ENCODE results near the gene MPHOSPH9.
"Not testable (repeated sequence)": the region's sequence is repeated elsewhere in the genome, so short reads cannot be mapped to it uniquely, and the experiment has no call there.

MPHOSPH9 gene

GRCh38 chr12:123260081-123260480, 27.1 kb upstream of the MPHOSPH9 start:
- H3K27ac ChIP-seq (ENCODE audit: low read depth, low read length), result no peak overlapping the region
- H3K4me3 ChIP-seq (ENCODE audit: low read depth in 1 of 5, low read length in 5 of 5), result no peak overlapping the region
- H3K4me1 ChIP-seq (ENCODE audit: control insufficient read depth in 5 of 5, insufficient read depth in 5 of 5, low read length in 5 of 5), result peaks cover 0 to 5% (median 0%) of the 10 kb centered on the region in 5 donors
- H3K9me3 ChIP-seq (ENCODE audit: control insufficient read depth in 5 of 5, low read length in 5 of 5), result no peaks in the 10 kb centered on the region
- H3K36me3 ChIP-seq (ENCODE audit: control insufficient read depth in 5 of 5, insufficient read depth in 5 of 5, low read length in 5 of 5), result peaks cover 9 to 86% (median 63%) of the 10 kb centered on the region in 5 donors
- H3K9ac ChIP-seq (ENCODE audit: low read length in 5 of 5), result no peak overlapping the region
- no peaks in the 10 kb centered on the region for H3K27me3 ChIP-seq (ENCODE audit: control insufficient read depth in 5 of 5, insufficient read depth in 4 of 5, low read length in 5 of 5)

DNA sequence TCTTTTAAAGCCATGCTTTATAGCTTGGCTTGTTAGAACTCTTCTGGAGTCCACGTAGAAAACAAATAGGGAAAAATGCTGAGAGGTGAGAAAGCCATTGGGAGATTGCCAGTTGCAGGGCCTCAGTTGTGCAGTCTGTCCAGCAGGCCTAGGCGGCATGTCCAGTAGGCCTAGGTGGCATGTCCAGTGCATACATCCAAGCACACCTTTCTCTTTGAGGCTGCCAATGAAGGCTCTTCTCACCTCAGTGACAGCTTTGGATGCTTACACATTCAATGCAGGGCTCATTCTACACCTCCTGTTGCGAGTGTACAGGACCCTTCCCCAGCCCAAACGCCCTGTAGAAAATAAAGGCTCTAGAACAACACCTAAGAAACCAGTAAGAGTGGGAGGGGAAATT, 25.7 kb upstream of the MPHOSPH9 start:
- H3K9me3 ChIP-seq (ENCODE audit: control insufficient read depth in 5 of 5, low read length in 5 of 5), result no peaks in the 10 kb centered on the region
- H3K9ac ChIP-seq (ENCODE audit: low read length in 5 of 5), result no peak overlapping the region
- H3K4me3 ChIP-seq (ENCODE audit: low read depth in 1 of 5, low read length in 5 of 5), result no peak overlapping the region
- peaks cover 9 to 89% (median 67%) of the 10 kb centered on the region in 5 donors for H3K36me3 ChIP-seq (ENCODE audit: control insufficient read depth in 5 of 5, insufficient read depth in 5 of 5, low read length in 5 of 5)
- no peaks in the 10 kb centered on the region for H3K27me3 ChIP-seq (ENCODE audit: control insufficient read depth in 5 of 5, insufficient read depth in 4 of 5, low read length in 5 of 5)
- H3K4me1 ChIP-seq (ENCODE audit: control insufficient read depth in 5 of 5, insufficient read depth in 5 of 5, low read length in 5 of 5), result peaks cover 0 to 13% (median 4%) of the 10 kb centered on the region in 5 donors
- H3K27ac ChIP-seq (ENCODE audit: low read depth, low read length), result no peak overlapping the region

GRCh38 chr12:123254853-123255446, 22.0 kb upstream of the MPHOSPH9 start:
- Histone ChIP-seq H3K9me3 (ENCODE audit: control insufficient read depth in 5 of 5, low read length in 5 of 5) (no peaks in the 10 kb centered on the region), H3K4me3 (ENCODE audit: low read depth in 1 of 5, low read length in 5 of 5) (no peak overlapping the region), H3K9ac (ENCODE audit: low read length in 5 of 5) (no peak overlapping the region), H3K36me3 (ENCODE audit: control insufficient read depth in 5 of 5, insufficient read depth in 5 of 5, low read length in 5 of 5) (peaks cover 8 to 57% (median 40%) of the 10 kb centered on the region in 5 donors), H3K27ac (ENCODE audit: low read depth, low read length) (no peak overlapping the region), H3K27me3 (ENCODE audit: control insufficient read depth in 5 of 5, insufficient read depth in 4 of 5, low read length in 5 of 5) (no peaks in the 10 kb centered on the region), H3K4me1 (ENCODE audit: control insufficient read depth in 5 of 5, insufficient read depth in 5 of 5, low read length in 5 of 5) (peaks cover 0 to 35% (median 14%) of the 10 kb centered on the region in 5 donors)

GRCh38 chr12:123253641-123254459, 20.9 kb upstream of the MPHOSPH9 start:
- Histone ChIP-seq H3K27ac (ENCODE audit: low read depth, low read length) (no peak overlapping the region), H3K4me3 (ENCODE audit: low read depth in 1 of 5, low read length in 5 of 5) (no peak overlapping the region)

GRCh38 chr12:123252365-123252764, 19.4 kb upstream of the MPHOSPH9 start:
- not testable (repeated sequence) for H3K9ac ChIP-seq (ENCODE audit: low read length in 5 of 5); H3K27me3 ChIP-seq (ENCODE audit: control insufficient read depth in 5 of 5, insufficient read depth in 4 of 5, low read length in 5 of 5); H3K4me3 ChIP-seq (ENCODE audit: low read depth in 1 of 5, low read length in 5 of 5); H3K27ac ChIP-seq (ENCODE audit: low read depth, low read length); H3K9me3 ChIP-seq (ENCODE audit: control insufficient read depth in 5 of 5, low read length in 5 of 5)
- peaks cover 0 to 30% (median 14%) of the 10 kb centered on the region in 5 donors for H3K4me1 ChIP-seq (ENCODE audit: control insufficient read depth in 5 of 5, insufficient read depth in 5 of 5, low read length in 5 of 5)
- peaks cover 2 to 34% (median 25%) of the 10 kb centered on the region in 5 donors for H3K36me3 ChIP-seq (ENCODE audit: control insufficient read depth in 5 of 5, insufficient read depth in 5 of 5, low read length in 5 of 5)

More at GRCh38 chr12:123253641-123254459, 20.9 kb upstream of the MPHOSPH9 start:
- Histone ChIP-seq H3K27me3 (ENCODE audit: control insufficient read depth in 5 of 5, insufficient read depth in 4 of 5, low read length in 5 of 5) (no peaks in the 10 kb centered on the region), H3K4me1 (ENCODE audit: control insufficient read depth in 5 of 5, insufficient read depth in 5 of 5, low read length in 5 of 5) (peaks cover 0 to 35% (median 14%) of the 10 kb centered on the region in 5 donors), H3K36me3 (ENCODE audit: control insufficient read depth in 5 of 5, insufficient read depth in 5 of 5, low read length in 5 of 5) (peaks cover 5 to 47% (median 33%) of the 10 kb centered on the region in 5 donors), H3K9ac (ENCODE audit: low read length in 5 of 5) (no peak overlapping the region), H3K9me3 (ENCODE audit: control insufficient read depth in 5 of 5, low read length in 5 of 5) (no peaks in the 10 kb centered on the region)

DNA sequence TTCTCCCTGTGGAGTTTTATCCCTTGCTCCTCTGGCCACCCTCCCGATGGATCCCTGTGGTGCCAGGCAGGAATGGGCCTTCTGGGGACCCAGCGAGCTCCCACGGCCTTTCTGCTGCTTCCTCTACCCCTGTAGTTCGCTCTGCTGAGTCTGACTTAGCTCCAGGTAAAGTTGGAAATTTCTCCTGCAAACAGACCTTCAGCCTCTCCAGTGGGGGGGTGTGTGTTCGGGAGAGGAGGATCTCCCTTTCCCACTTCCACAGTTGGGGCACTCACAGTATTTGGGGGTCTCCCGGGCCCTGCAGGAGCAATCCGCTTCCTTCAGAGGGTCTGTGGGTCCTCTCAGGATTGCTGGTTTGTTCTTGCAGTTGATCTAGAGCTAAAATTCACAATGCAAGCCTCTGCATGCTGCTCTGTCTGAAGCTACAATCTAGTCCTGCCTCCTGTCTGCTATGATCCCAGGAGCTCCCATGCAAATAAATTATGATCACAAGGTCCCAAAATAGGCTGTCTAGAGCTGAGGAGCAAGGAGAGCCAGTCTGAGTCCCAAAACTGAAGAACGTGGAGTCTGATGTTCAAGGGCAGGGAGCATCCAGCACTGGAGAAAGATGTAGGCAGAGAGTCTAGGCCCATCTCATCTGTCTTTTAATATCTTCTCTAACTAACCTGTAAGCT, 18.6 kb upstream of the MPHOSPH9 start:
- no peak overlapping the region for H3K27ac ChIP-seq (ENCODE audit: low read depth, low read length)
- H3K27me3 ChIP-seq (ENCODE audit: control insufficient read depth in 5 of 5, insufficient read depth in 4 of 5, low read length in 5 of 5), result no peaks in the 10 kb centered on the region
- H3K4me3 ChIP-seq (ENCODE audit: low read depth in 1 of 5, low read length in 5 of 5), result no peak overlapping the region
- H3K4me1 ChIP-seq (ENCODE audit: control insufficient read depth in 5 of 5, insufficient read depth in 5 of 5, low read length in 5 of 5), result peaks cover 0 to 30% (median 14%) of the 10 kb centered on the region in 5 donors
- H3K9ac ChIP-seq (ENCODE audit: low read length in 5 of 5), result peak overlapping the region in 1 of 5 donors; percentile 41
- no peaks in the 10 kb centered on the region for H3K9me3 ChIP-seq (ENCODE audit: control insufficient read depth in 5 of 5, low read length in 5 of 5)
- peaks cover 2 to 27% (median 20%) of the 10 kb centered on the region in 5 donors for H3K36me3 ChIP-seq (ENCODE audit: control insufficient read depth in 5 of 5, insufficient read depth in 5 of 5, low read length in 5 of 5)

- no peak overlapping the region for H3K4me3 ChIP-seq (ENCODE audit: low read depth in 1 of 5, low read length in 5 of 5)
- H3K9me3 ChIP-seq (ENCODE audit: control insufficient read depth in 5 of 5, low read length in 5 of 5), result no peaks in the 10 kb centered on the region
- no peak overlapping the region for H3K27ac ChIP-seq (ENCODE audit: low read depth, low read length)
- H3K36me3 ChIP-seq (ENCODE audit: control insufficient read depth in 5 of 5, insufficient read depth in 5 of 5, low read length in 5 of 5), result peaks cover 0 to 20% (median 15%) of the 10 kb centered on the region in 5 donors
- H3K4me1 ChIP-seq (ENCODE audit: control insufficient read depth in 5 of 5, insufficient read depth in 5 of 5, low read length in 5 of 5), result peaks cover 0 to 32% (median 14%) of the 10 kb centered on the region in 5 donors
- no peaks in the 10 kb centered on the region for H3K27me3 ChIP-seq (ENCODE audit: control insufficient read depth in 5 of 5, insufficient read depth in 4 of 5, low read length in 5 of 5)
- H3K9ac ChIP-seq (ENCODE audit: low read length in 5 of 5), result peak overlapping the region in 1 of 5 donors; percentile 41
These were observed 17.8 kb upstream of the MPHOSPH9 start for GRCh38 chr12:123250471-123251383.

GRCh38 chr12:123248996-123249741, 16.2 kb upstream of the MPHOSPH9 start:
- H3K9ac ChIP-seq (ENCODE audit: low read length in 5 of 5); H3K9me3 ChIP-seq (ENCODE audit: control insufficient read depth in 5 of 5, low read length in 5 of 5); H3K27me3 ChIP-seq (ENCODE audit: control insufficient read depth in 5 of 5, insufficient read depth in 4 of 5, low read length in 5 of 5); H3K36me3 ChIP-seq (ENCODE audit: control insufficient read depth in 5 of 5, insufficient read depth in 5 of 5, low read length in 5 of 5); H3K4me3 ChIP-seq (ENCODE audit: low read depth in 1 of 5, low read length in 5 of 5); H3K27ac ChIP-seq (ENCODE audit: low read depth, low read length): not testable (repeated sequence)
- H3K4me1 ChIP-seq (ENCODE audit: control insufficient read depth in 5 of 5, insufficient read depth in 5 of 5, low read length in 5 of 5), result peaks cover 0 to 30% (median 13%) of the 10 kb centered on the region in 5 donors

- H3K9me3 ChIP-seq (ENCODE audit: control insufficient read depth in 5 of 5, low read length in 5 of 5); H3K36me3 ChIP-seq (ENCODE audit: control insufficient read depth in 5 of 5, insufficient read depth in 5 of 5, low read length in 5 of 5); H3K27me3 ChIP-seq (ENCODE audit: control insufficient read depth in 5 of 5, insufficient read depth in 4 of 5, low read length in 5 of 5); H3K9ac ChIP-seq (ENCODE audit: low read length in 5 of 5); H3K27ac ChIP-seq (ENCODE audit: low read depth, low read length); H3K4me3 ChIP-seq (ENCODE audit: low read depth in 1 of 5, low read length in 5 of 5): not testable (repeated sequence)
- H3K4me1 ChIP-seq (ENCODE audit: control insufficient read depth in 5 of 5, insufficient read depth in 5 of 5, low read length in 5 of 5), result peaks cover 0 to 26% (median 9%) of the 10 kb centered on the region in 5 donors
These were observed 15.2 kb upstream of the MPHOSPH9 start for GRCh38 chr12:123248129-123248528.

Measured in subcutaneous abdominal adipose tissue (tissue), 5 donors.